GM20431 (cell line): ENCODE data around the gene NECAP2.

Source experiments
- in situ Hi-C: fragments of 300-500 bp; cut with MseI, MboI; formaldehyde crosslinking; loops from one replicate; pipeline ENCODE4 v1.15.0; 2020; ENCODE audit warnings: low sequenced_read_pairs; ENCODE audit not compliant: unreplicated experiment

The NECAP2 gene

GRCh38 chr1:16425125-16426025 is 15.1 kb upstream of the NECAP2 start:
- in situ Hi-C loops, result no loop called here

- in situ Hi-C loops, result no loop called here
These were observed 9.9 kb upstream of the NECAP2 start for GRCh38 chr1:16430606-16431005.

DNA sequence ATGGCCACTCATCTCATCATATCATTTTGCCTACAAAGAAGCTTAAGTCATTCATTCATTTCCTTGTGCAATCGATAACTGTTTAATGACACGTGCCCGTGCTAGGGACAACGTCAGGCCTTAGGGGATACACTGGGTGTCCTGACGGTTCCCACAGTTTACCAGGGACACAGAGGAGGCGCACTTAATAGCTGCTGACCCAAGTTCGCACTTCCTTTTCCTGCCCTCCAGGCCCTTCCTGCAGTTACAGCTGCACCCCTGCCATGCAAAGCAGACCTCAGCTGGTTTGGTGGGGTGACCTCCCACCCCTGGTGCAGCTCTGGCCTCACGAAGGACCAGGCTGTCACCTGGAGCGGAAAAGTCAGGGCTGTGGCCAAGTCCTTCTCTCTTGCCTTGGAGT is 7.5 kb upstream of the NECAP2 start:
- in situ Hi-C loops, result no loop called here

- in situ Hi-C loops, result no loop called here
These were observed 6.5 kb upstream of the NECAP2 start for GRCh38 chr1:16434007-16434406.

GRCh38 chr1:16434501-16434900 is 6.0 kb upstream of the NECAP2 start:
- in situ Hi-C loops, result no loop called here

GRCh38 chr1:16436946-16437474 is 3.5 kb upstream of the NECAP2 start, which contains the start of gene SPATA21:
Gene SPATA21, minus strand, starts transcription at chr1:16437424. Its CDS starts 6,053 bp downstream, at chr1:16431371.
- in situ Hi-C loops, result no loop called here

GRCh38 chr1:16438516-16438915 is 2.0 kb upstream of the NECAP2 start:
- in situ Hi-C loops, result no loop called here

- in situ Hi-C loops, result no loop called here
These were observed 1.6 kb upstream of the NECAP2 start for GRCh38 chr1:16438924-16439323.

DNA sequence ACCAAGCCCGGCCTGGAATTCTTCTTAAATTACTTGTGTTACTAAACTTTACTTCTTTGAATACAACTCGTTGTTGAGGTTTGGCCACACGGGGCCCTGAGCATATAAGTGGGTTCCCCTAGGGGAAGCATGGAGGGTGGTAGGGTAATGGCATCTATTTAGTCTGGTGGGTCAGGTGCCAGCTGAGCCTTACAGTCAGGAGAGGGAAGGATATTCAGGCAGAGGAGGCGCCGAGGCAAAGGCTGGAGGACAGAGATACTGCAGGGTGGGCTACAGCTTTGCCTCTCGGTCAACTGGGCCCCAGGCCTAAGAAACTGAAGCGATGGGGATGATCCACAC is 424 bp upstream of the NECAP2 start:
- in situ Hi-C loops, result no loop called here

- in situ Hi-C loops, result no loop called here
These were observed 750 bp downstream of the NECAP2 start for GRCh38 chr1:16441282-16441665.

DNA sequence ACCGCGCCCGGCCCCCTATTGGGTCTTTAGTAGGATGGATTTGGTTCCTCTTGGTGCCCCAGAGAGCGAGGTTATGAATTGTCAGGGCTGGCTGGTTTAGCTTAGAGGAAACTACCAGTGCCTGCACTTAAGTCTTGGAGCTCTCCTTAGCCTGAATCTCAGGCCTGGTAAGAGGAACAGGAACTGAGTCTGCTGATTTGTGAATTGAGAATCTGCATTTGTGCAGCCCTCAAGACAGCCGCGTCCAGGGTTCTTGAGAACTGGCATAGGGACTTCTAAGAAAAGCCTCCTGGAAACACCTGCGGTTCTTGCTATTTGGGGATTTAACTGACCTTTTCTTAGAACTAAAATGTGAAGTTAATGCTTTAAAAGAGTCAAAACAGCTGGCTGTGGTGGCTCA is 1.7 kb downstream of the NECAP2 start:
- in situ Hi-C loops, result no loop called here

DNA sequence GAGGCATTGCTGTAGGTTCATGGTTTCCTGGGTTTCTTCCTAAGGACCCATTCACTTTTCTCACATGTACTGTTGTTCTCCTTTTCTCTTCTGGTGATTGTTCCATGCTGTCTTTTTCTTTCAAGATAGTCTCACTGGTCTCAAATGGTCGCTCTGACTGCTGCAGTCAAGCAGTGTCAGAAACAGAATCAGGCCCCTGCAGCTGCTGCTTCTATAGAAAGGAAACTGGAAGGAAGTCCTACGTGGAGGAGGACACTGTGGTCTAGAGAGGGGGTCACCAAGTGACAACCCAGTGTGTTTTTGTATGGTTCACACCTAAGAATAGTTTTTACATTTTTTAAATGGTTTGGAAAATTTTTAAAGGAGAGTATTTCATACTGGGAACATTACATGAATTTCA is 2.4 kb downstream of the NECAP2 start:
- in situ Hi-C loops, result no loop called here

- in situ Hi-C loops, result no loop called here
These were observed 3.6 kb downstream of the NECAP2 start for GRCh38 chr1:16443975-16444770.

GRCh38 chr1:16445052-16445451 is 4.5 kb downstream of the NECAP2 start:
- in situ Hi-C loops, result no loop called here

DNA sequence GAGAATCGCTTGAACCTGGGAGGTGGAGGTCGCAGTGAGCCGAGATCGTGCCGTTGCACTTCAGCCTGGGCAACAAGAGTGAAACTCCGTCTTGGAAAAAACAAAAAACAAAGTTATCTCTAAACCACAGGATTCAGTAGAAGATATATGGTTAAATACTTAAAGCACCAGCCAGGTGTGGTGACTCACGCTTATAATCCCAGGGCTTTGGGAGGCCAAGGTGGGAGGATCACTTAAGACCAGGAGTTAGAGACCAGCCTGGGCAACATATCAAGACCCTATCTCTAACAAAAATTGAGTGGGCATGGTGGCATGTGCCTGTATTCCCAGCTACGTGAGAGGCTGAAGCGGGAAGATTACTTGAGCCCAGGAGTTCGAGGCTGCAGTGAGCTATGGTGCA is 5.6 kb downstream of the NECAP2 start:
- in situ Hi-C loops, result no loop called here

GRCh38 chr1:16447641-16448040 is 7.1 kb downstream of the NECAP2 start:
- in situ Hi-C loops, result no loop called here

GRCh38 chr1:16449065-16449464 is 8.5 kb downstream of the NECAP2 start:
- in situ Hi-C loops, result no loop called here

GRCh38 chr1:16449666-16450065 is 9.1 kb downstream of the NECAP2 start:
- in situ Hi-C loops, result no loop called here

DNA sequence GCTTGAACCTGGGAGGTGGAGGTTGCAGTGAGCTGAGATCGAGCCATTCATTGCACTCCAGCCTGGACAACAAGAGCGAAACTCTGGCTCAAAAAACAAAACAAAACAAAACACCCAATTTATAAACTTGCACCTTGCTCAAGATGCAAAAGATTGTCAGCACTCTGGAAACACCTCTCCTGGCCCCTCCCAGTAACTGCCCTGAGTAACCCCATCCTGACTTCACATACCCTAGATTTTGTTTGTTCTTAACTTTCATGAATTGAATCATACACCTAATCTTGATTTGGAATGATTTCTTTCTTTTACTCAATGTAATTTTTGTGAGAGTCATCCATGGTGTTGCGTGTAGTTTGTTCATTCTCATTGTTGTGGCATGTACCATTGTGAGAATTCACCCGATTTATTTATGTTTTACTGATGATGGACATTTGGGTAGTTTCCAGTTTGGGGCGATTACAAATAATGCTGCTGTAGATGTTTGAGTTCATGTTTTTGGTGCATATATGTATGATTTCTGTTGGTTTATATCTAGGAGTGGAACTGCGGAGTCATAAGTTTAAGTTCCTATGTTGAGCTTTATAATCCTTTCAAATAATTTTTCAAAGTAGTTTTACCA is 10.4 kb downstream of the NECAP2 start:
- in situ Hi-C loops, result no loop called here

DNA sequence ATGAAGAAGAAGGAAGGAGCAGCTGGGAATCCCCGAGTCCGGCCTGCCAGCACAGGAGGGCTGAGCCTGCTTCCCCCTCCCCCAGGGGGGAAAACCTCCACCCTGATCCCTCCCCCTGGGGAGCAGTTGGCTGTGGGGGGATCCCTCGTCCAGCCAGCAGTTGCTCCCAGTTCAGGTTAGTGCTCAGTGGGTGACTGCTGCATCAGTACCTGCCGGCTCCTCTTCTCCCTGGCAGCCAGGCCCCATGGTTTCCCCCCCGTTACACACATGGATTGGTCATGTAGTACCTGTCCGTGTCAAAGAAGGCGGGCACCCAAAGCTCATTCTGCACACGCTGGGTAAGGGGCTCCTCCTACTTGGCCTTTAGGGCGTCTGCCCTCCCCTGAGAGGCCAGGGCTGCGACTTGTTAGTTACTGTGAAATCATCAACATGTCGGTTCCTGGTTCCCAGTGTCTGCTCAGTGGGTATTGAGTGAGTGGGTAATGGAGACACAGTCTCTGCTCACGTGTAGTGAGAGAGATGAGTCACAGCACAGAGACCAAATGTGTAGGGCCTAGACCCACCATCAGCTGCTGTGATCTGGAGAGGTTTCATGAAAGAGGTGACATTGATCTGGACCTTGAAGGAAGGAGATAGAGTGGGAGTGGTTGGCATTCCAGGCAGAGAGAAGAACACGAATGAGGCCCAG is 11.5 kb downstream of the NECAP2 start:
- in situ Hi-C loops, result no loop called here
